Dermis blood vessel endothelial cell (primary cell): ENCODE measurements around the gene STK10. TPM values are rescaled to one million over a fixed set of nuclear protein-coding genes. Genes with fewer than 3 reads are reported as not detected.

Experiments
- DNase-seq: peaks from one replicate; pipeline ENCODE4 v3.0.0; 2010
- total RNA-seq: library from RNA; depleted of rRNA; stranded (reverse); fragments of >200 nt; gene quantifications from 2 replicates; pipeline ENCODE4 v1.2.3, GENCODE V29; 2014

STK10 gene
- total RNA-seq, 1 donor from 2014 or later = 61.8 TPM

- no peak for DNase-seq
Measured at GRCh38 chr5:172051643-172052339, 136.2 kb downstream of the STK10 start.

- no peak for DNase-seq
Measured at GRCh38 chr5:172050080-172050479, 137.9 kb downstream of the STK10 start.

- no peak for DNase-seq
Measured at GRCh38 chr5:172049226-172049796, 138.7 kb downstream of the STK10 start.

- DNase-seq = peak; percentile 59
Measured at GRCh38 chr5:172048539-172049101, 139.4 kb downstream of the STK10 start.

- no peak for DNase-seq
Measured at GRCh38 chr5:172048170-172048422, 139.9 kb downstream of the STK10 start.

GRCh38 chr5:172046593-172046992, 141.4 kb downstream of the STK10 start:
- no peak for DNase-seq

GRCh38 chr5:172045315-172045632, 142.8 kb downstream of the STK10 start:
- no peak for DNase-seq

- no peak for DNase-seq
Measured at GRCh38 chr5:172044631-172045314, 143.3 kb downstream of the STK10 start.

- DNase-seq = no peak
Measured at GRCh38 chr5:172043865-172044264, 144.2 kb downstream of the STK10 start.

GRCh38 chr5:172042183-172042582, 145.8 kb downstream of the STK10 start:
- no peak for DNase-seq

GRCh38 chr5:172038167-172038566, 149.9 kb downstream of the STK10 start:
- DNase-seq = no peak

GRCh38 chr5:172035049-172035448, 153.0 kb downstream of the STK10 start:
- no peak for DNase-seq

- no peak for DNase-seq
Measured at GRCh38 chr5:172031894-172032461, 156.0 kb downstream of the STK10 start.

- DNase-seq = no peak
Measured at GRCh38 chr5:172029876-172030275, 158.1 kb downstream of the STK10 start.

GRCh38 chr5:172028167-172028566, 159.9 kb downstream of the STK10 start:
- DNase-seq = no peak

GRCh38 chr5:172020110-172020786, 167.8 kb downstream of the STK10 start:
- DNase-seq = peak; percentile 46

GRCh38 chr5:172015346-172015745, 172.7 kb downstream of the STK10 start:
- no peak for DNase-seq

- peak; percentile 12 for DNase-seq
Measured at GRCh38 chr5:172010278-172010677, 177.7 kb downstream of the STK10 start.

GRCh38 chr5:172009536-172010270, 178.3 kb downstream of the STK10 start:
- DNase-seq = no peak

- no peak for DNase-seq
Measured at GRCh38 chr5:172008689-172009141, 179.3 kb downstream of the STK10 start.

- DNase-seq = peak; percentile 7
Measured at GRCh38 chr5:172008111-172008455, 179.9 kb downstream of the STK10 start.
